Measurements from ENCODE around the gene SLC25A19. TPM values are rescaled to one million over a fixed set of nuclear protein-coding genes. Genes with fewer than 3 reads are reported as not detected.

The SLC25A19 gene
- total and polyA plus RNA-seq, 2 of the 8 experiments (the other 6 are each of a cell fraction or from before 2014, with no cell fraction given), result 28.6 to 32.6 TPM

- Histone ChIP-seq H2BK15ac (ENCODE audit: low read length) (no peak overlapping the region), H3K4me1 (replicated peaks in 1 of 4; ENCODE audit: control insufficient read depth in 3 of 4, insufficient read depth in 4 of 4, low read length in 3 of 4) (peaks cover 2 to 13% (median 5%) of the 10 kb centered on the region in 4 experiments; a peak in 5 of 7 replicates), H3K27me3 (replicated peaks in 1 of 4; ENCODE audit: control insufficient read depth in 3 of 4, extremely low read depth in 1 of 4, insufficient read depth in 3 of 4, low read length in 3 of 4) (no peaks in the 10 kb centered on the region), H3K4me2 (ENCODE audit: insufficient read depth in 1 of 2, low read depth in 2 of 2, low read length in 2 of 2) (no peak overlapping the region), H4K20me1 (replicated peaks in 1 of 2; ENCODE audit: control insufficient read depth in 1 of 2, insufficient read depth in 2 of 2, low read length in 2 of 2) (peaks cover 0 to 4% of the 10 kb centered on the region in 2 experiments), H3K79me1 (ENCODE audit: low read depth, low read length) (peaks cover 10% of the 10 kb centered on the region), H3K27ac (ENCODE audit: low read depth, low read length) (no peak overlapping the region), H3K23ac (ENCODE audit: insufficient read length) (no peak overlapping the region), H3K56ac (replicated peaks; ENCODE audit: insufficient read length, low read depth, low read length) (no peak overlapping the region), H2BK5ac (ENCODE audit: low read depth, low read length) (no peak overlapping the region), H3K4me3 (ENCODE audit: extremely low read depth in 1 of 4, insufficient read depth in 2 of 4, low read depth in 3 of 4, low read length in 4 of 4) (no peak overlapping the region), H3K4ac (replicated peaks; ENCODE audit: insufficient read length, low read depth, low read length) (no peak overlapping the region), H3K79me2 (ENCODE audit: control insufficient read depth in 1 of 2, insufficient read depth in 2 of 2, low read length in 2 of 2) (peaks cover 6 to 83% of the 10 kb centered on the region in 2 experiments; a peak in 3 of 4 replicates), H2BK12ac (ENCODE audit: low read depth, low read length) (no peak overlapping the region), H3K9ac (replicated peaks in 1 of 4; ENCODE audit: extremely low read depth in 1 of 4, low read depth in 3 of 4, low read length in 3 of 4) (no peak overlapping the region), H3K36me3 (ENCODE audit: control insufficient read depth in 2 of 4, insufficient read depth in 4 of 4, low read length in 3 of 4) (no peaks in the 10 kb centered on the region), H3K9me3 (ENCODE audit: insufficient read depth in 2 of 2, low read depth in 1 of 2, low read length in 1 of 2) (no peaks in the 10 kb centered on the region), H4K5ac (ENCODE audit: insufficient read length, low read depth, low read length) (no peak overlapping the region), H2AFZ (ENCODE audit: low read length) (no peak overlapping the region), H2AK5ac (ENCODE audit: low read depth, low read length) (no peak overlapping the region), H3K18ac (ENCODE audit: extremely low read depth, low read length) (no peak overlapping the region), H2BK20ac (ENCODE audit: low read length) (no peak overlapping the region), H4K8ac (ENCODE audit: extremely low read depth, insufficient read depth, low read length) (no peak overlapping the region), H3K23me2 (ENCODE audit: low read depth, low read length) (no peaks in the 10 kb centered on the region), H4K91ac (replicated peaks; ENCODE audit: insufficient read length, low read length) (no peak overlapping the region), H2BK120ac (replicated peaks; ENCODE audit: low read depth, low read length) (no peak overlapping the region), H3K14ac (ENCODE audit: insufficient read length) (no peak overlapping the region)
- 92% methylated on average over 6 of the region's 6 CpGs; no CpG with 5 or more reads in 1 of the 2 experiments for WGBS, 2 experiments (ENCODE audit: extremely low coverage in 1 of 2, insufficient coverage in 1 of 2, insufficient read length in 1 of 2, insufficient replicate concordance in 2 of 2, low coverage in 1 of 2, low lambda C conversion rate in 2 of 2, missing lambda C conversion rate in 1 of 2)
- TF ChIP-seq TBP (IDR thresholded peaks at IDR 0.05; ENCODE audit: low read depth, low read length), result no peak
- ChIA-PET POLR2A (ENCODE audit: partially characterized antibody) (interaction anchor here (1.6 kb wide), 1 partner anchor 12 kb away, joined by 4 read pairs; no protein-coding TSS in a partner anchor), CTCF (ENCODE audit: partially characterized antibody) (interaction anchor here (0.6 to 3.9 kb wide), 6 partner anchors 11 to 167 kb away, joined by 3 to 26 read pairs (median 4); no protein-coding TSS in a partner anchor)
- FAIRE-seq, result no peak
- DNase-seq (ENCODE audit: low read depth in 1 of 2, low spot score in 2 of 2), result no peak
Observed at GRCh38 chr17:75338335-75338734, 49.1 kb upstream of the SLC25A19 start.
